Tibial artery (tissue), 4 donors: ENCODE data around the gene TINAGL1.

Experiments used
- DNase-seq, 2 donors: peaks; one replicate each; pipeline ENCODE4 v3.0.0-alpha.2; 2019
- H3K27ac ChIP-seq, 2 donors: fragments of 200-600 bp; sonication (generic) in 1 of 2; 1 replicate in 1 of 2; 2 replicates in 1 of 2; pipeline ENCODE4 v1.5.1; 2018 to 2019; ENCODE audit warnings: mild to moderate bottlenecking in 1 of 2
- H3K27me3 ChIP-seq, 2 donors: fragments of 200-600 bp; sonication (generic) in 1 of 2; one replicate each; pipeline versions ENCODE4 v1.5.1 to v1.6.0; 2016 to 2019
- H3K36me3 ChIP-seq, 3 donors: fragments of 200-600 bp; sonication (generic) in 2 of 3; one replicate each; pipeline ENCODE4 v1.5.1; 2016 to 2019; ENCODE audit warnings: mild to moderate bottlenecking in 2 of 3
- H3K4me1 ChIP-seq, 4 donors: fragments of 200-600 bp; sonication (generic) in 2 of 4; 1 replicate in 3 of 4; 2 replicates in 1 of 4; pipeline ENCODE4 v1.5.1; 2016 to 2019
- H3K4me3 ChIP-seq, 2 donors: fragments of 200-600 bp; sonication (generic) in 1 of 2; 1 replicate in 1 of 2; 2 replicates in 1 of 2; pipeline ENCODE4 v1.5.1; 2018 to 2019; ENCODE audit warnings: mild to moderate bottlenecking in 2 of 2
- H3K9me3 ChIP-seq, 3 donors: fragments of 200-600 bp; sonication (generic) in 1 of 3; one replicate each; pipeline ENCODE4 v1.5.1; 2016 to 2019
- CTCF ChIP-seq, 2 experiments: fragments of 200-600 bp in 1 of 2; fragments of 450-650 bp in 1 of 2; IDR thresholded peaks; one replicate each; pipeline ENCODE4 v1.5.1; 2017 to 2019; ENCODE audit warnings: antibody characterized with exemption in 2 of 2, mild to moderate bottlenecking in 1 of 2, moderate library complexity in 1 of 2
- intact Hi-C: fragments of 100-400 bp; cut with DNase I; formaldehyde crosslinking; loops from one replicate; pipeline ENCODE4 v1.15.0; 2023; ENCODE audit warnings: low total_unique reads

The TINAGL1 gene

GRCh38 chr1:31615414-31615813, 39.1 kb downstream of the TINAGL1 start:
- Histone ChIP-seq H3K4me1 (peaks cover 0 to 36% (median 30%) of the 10 kb centered on the region in 4 donors), H3K36me3 (no peaks in the 10 kb centered on the region), H3K9me3 (no peaks in the 10 kb centered on the region), H3K27me3 (no peaks in the 10 kb centered on the region), H3K27ac (peak overlapping the region; percentile 74 to 76), H3K4me3 (no peak overlapping the region)
- intact Hi-C loops: no loop called here
- DNase-seq: no peak
- no peak for TF ChIP-seq CTCF (IDR thresholded peaks at IDR 0.05)

GRCh38 chr1:31615939-31616338, 39.6 kb downstream of the TINAGL1 start:
- Histone ChIP-seq H3K4me3 (no peak overlapping the region), H3K4me1 (peaks cover 0 to 36% (median 30%) of the 10 kb centered on the region in 4 donors), H3K9me3 (no peaks in the 10 kb centered on the region), H3K27me3 (no peaks in the 10 kb centered on the region), H3K36me3 (no peaks in the 10 kb centered on the region), H3K27ac (no peak overlapping the region)
- TF ChIP-seq CTCF (IDR thresholded peaks at IDR 0.05): no peak
- intact Hi-C loops: no loop called here
- DNase-seq: no peak

DNA sequence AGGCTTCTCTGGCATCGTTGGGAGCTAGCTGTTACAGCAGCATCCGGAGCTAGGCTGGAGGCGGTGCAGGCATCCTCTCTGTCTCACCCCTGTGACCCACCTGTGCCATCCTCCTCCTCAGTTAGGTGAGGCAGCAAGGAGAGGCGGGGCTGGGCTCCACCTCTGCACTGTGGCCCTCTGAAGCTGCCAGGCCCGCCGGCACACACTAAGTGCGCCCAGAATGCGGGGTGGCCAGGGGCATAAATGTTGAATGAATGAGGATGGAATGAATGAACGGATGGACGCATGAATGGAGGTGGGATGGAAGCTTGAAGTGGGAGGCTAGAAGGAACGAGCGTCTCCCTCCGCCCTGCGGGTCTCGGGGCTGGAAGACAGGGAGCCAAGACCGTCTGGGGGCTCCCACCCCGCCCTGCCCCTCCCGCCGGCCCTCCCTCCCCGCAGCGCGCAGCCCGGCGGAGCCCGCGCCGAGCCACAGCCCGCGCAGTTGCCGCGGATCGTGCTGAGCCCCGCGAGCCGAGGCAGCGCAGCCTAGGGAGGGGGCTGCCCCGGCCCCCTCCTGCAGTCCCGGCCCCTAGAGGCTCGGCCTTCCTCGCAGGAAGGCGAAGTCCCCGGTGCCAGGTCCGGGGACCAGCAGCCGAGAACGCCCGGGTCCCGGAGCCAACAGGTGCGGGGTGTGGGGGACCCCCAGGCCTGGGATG, 41.1 kb downstream of the TINAGL1 start, which contains the start of gene HCRTR1:
Gene HCRTR1 (plus strand): TSS at position 472 of the 698 bp plus-strand sequence. CDS start 1,504 bp downstream, outside the sequence.
- Histone ChIP-seq H3K4me3 (peak within 1 kb of the TSS; percentile 47 to 58), H3K27me3 (no peaks in the 10 kb centered on the region), H3K9me3 (no peaks in the 10 kb centered on the region), H3K4me1 (peaks cover 0 to 49% (median 35%) of the 10 kb centered on the region in 4 donors), H3K27ac (no peak within 1 kb of the TSS), H3K36me3 (no peaks in the 10 kb centered on the region)
- no peak for DNase-seq
- intact Hi-C loops: no loop called here
- no peak for TF ChIP-seq CTCF (IDR thresholded peaks at IDR 0.05)

GRCh38 chr1:31617916-31618746, 41.8 kb downstream of the TINAGL1 start:
- DNase-seq: no peak
- peak; percentile 63 to 80 for TF ChIP-seq CTCF (IDR thresholded peaks at IDR 0.05)
- Histone ChIP-seq H3K4me1 (peaks cover 0 to 53% (median 37%) of the 10 kb centered on the region in 4 donors), H3K27ac (no peak overlapping the region), H3K9me3 (no peaks in the 10 kb centered on the region), H3K36me3 (no peaks in the 10 kb centered on the region), H3K27me3 (no peaks in the 10 kb centered on the region), H3K4me3 (peak overlapping the region; percentile 47 to 58)
- intact Hi-C loops: no loop called here

GRCh38 chr1:31618916-31619846, 42.9 kb downstream of the TINAGL1 start:
- H3K4me1 ChIP-seq: peaks cover 0 to 47% (median 32%) of the 10 kb centered on the region in 4 donors
- no peak overlapping the region for H3K4me3 ChIP-seq
- no peak overlapping the region for H3K27ac ChIP-seq
- DNase-seq: no peak
- intact Hi-C loops: no loop called here
- H3K9me3 ChIP-seq: no peaks in the 10 kb centered on the region
- no peaks in the 10 kb centered on the region for H3K36me3 ChIP-seq
- no peaks in the 10 kb centered on the region for H3K27me3 ChIP-seq
- TF ChIP-seq CTCF (IDR thresholded peaks at IDR 0.05): no peak
